ENCODE results near the gene UGT1A7.

DNA sequence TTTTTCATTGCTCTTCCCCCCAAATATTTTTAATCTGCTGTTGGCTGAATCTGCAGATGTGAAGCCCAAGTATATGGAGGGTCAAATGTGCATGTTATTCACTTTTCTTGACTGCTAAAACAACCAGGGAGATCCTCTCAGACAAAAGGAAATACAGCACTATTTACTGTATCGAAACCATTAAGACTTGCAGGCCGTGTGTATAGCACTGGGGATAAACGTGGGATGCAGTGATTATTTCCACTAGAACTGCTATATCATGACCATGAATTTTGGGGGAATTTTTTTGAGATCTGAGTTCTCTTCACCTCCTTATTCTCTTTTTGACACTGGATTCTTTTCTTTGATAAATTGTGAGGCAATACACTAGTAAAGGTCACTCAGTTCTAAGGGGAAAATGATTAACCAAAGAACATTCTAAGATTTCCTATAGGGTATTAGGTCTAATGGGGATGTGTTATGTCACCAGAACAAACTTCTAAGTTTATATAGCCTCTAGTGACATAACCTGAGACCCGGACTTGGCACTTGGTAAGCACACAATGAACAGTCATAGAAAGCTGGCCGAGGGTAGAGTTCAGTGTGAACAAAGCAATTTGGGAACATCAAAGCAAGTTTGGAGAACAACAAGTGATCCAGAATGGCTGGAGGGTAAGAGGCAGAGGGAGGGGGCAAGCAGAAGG lies 63.5 kb downstream of the UGT1A7 start:
- TF ChIP-seq, protein P1, sequence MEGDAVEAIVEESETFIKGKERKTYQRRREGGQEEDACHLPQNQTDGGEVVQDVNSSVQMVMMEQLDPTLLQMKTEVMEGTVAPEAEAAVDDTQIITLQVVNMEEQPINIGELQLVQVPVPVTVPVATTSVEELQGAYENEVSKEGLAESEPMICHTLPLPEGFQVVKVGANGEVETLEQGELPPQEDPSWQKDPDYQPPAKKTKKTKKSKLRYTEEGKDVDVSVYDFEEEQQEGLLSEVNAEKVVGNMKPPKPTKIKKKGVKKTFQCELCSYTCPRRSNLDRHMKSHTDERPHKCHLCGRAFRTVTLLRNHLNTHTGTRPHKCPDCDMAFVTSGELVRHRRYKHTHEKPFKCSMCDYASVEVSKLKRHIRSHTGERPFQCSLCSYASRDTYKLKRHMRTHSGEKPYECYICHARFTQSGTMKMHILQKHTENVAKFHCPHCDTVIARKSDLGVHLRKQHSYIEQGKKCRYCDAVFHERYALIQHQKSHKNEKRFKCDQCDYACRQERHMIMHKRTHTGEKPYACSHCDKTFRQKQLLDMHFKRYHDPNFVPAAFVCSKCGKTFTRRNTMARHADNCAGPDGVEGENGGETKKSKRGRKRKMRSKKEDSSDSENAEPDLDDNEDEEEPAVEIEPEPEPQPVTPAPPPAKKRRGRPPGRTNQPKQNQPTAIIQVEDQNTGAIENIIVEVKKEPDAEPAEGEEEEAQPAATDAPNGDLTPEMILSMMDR (conservative IDR thresholded peaks at IDR 0.05; ENCODE audit: low read length), result no peak
- TF ChIP-seq EZH2phosphoT487 (IDR thresholded peaks at IDR 0.05; ENCODE audit: borderline replicate concordance), result no peak

Data from Loucy (cell line).